GM23338 (cell line): ENCODE measurements around the gene SBF1. TPM values are rescaled to one million over a fixed set of nuclear protein-coding genes. Genes with fewer than 3 reads are reported as not detected.

Experiments
- ATAC-seq: fragments of 200-7000 bp; cut with Tn5 transposase; 3 replicates; pipeline ENCODE4 v1.9.1; 2020
- DNase-seq: peaks from one replicate; pipeline ENCODE4 v3.0.0-alpha.2; 2015; ENCODE audit warnings: low spot score
- H2AFZ ChIP-seq: fragments of 200-600 bp; sonication (generic); 2 replicates; pipeline ENCODE4 v1.8.0; 2016; ENCODE audit warnings: antibody characterized with exemption, mild to moderate bottlenecking, moderate library complexity
- H3F3A ChIP-seq: fragments of 200-600 bp; sonication (generic); replicated peaks from 2 replicates; pipeline ENCODE4 v1.8.0; 2017; ENCODE audit warnings: antibody characterized with exemption, mixed run types, low read depth
- H3K27ac ChIP-seq: fragments of 200-600 bp; sonication (generic); 2 replicates; pipeline ENCODE4 v1.6.1; 2016; ENCODE audit warnings: low read depth
- H3K27me3 ChIP-seq: fragments of 200-600 bp; sonication (generic); 2 replicates; pipeline ENCODE4 v1.8.0; 2016; ENCODE audit warnings: mild to moderate bottlenecking, mixed run types, moderate library complexity; ENCODE audit not compliant: insufficient read depth
- H3K36me3 ChIP-seq: fragments of 200-600 bp; sonication (generic); 2 replicates; pipeline ENCODE4 v1.8.0; 2016; ENCODE audit warnings: mild to moderate bottlenecking; ENCODE audit not compliant: insufficient read depth
- H3K4me1 ChIP-seq: fragments of 200-600 bp; sonication (generic); 2 replicates; pipeline ENCODE4 v1.8.0; 2016; ENCODE audit warnings: mild to moderate bottlenecking, moderate library complexity; ENCODE audit not compliant: insufficient read depth
- H3K4me2 ChIP-seq: fragments of 200-600 bp; sonication (generic); 2 replicates; pipeline ENCODE4 v1.7.1; 2017; ENCODE audit warnings: mixed run types
- H3K4me3 ChIP-seq: fragments of 200-600 bp; sonication (generic); 2 replicates; pipeline ENCODE4 v1.6.1; 2016; ENCODE audit warnings: mixed run types
- H3K79me2 ChIP-seq: fragments of 200-600 bp; sonication (generic); replicated peaks from 2 replicates; pipeline ENCODE4 v1.8.0; 2017; ENCODE audit warnings: mild to moderate bottlenecking; ENCODE audit not compliant: insufficient read depth
- H3K9me2 ChIP-seq: fragments of 200-600 bp; sonication (generic); 2 replicates; pipeline ENCODE4 v1.8.0; 2017; ENCODE audit not compliant: insufficient read depth
- H4K20me1 ChIP-seq: fragments of 200-600 bp; sonication (generic); replicated peaks from 2 replicates; pipeline ENCODE4 v1.8.0; 2017; ENCODE audit warnings: mild to moderate bottlenecking; ENCODE audit not compliant: insufficient read depth
- H3K27ac Mint-ChIP-seq: 2 replicates; pipeline ENCODE4 v1.8.0; 2020; ENCODE audit warnings: inconsistent platforms, mild to moderate bottlenecking, moderate library complexity, mixed read lengths
- H3K27me3 Mint-ChIP-seq: 3 replicates; pipeline ENCODE4 v1.8.0; 2022; ENCODE audit warnings: low read depth, mild to moderate bottlenecking, moderate library complexity, mixed read lengths, inconsistent platforms; ENCODE audit not compliant: insufficient read depth, poor library complexity
- H3K36me3 Mint-ChIP-seq: 3 replicates; pipeline ENCODE4 v1.8.0; 2021; ENCODE audit warnings: low read depth, mild to moderate bottlenecking, inconsistent platforms, moderate library complexity, mixed read lengths
- H3K4me1 Mint-ChIP-seq: 3 replicates; pipeline ENCODE4 v1.8.0; 2020; ENCODE audit warnings: mild to moderate bottlenecking, inconsistent platforms, mixed read lengths
- H3K4me3 Mint-ChIP-seq: 3 replicates; pipeline ENCODE4 v1.8.0; 2021; ENCODE audit warnings: moderate library complexity, mild to moderate bottlenecking, inconsistent platforms, mixed read lengths
- H3K9me3 Mint-ChIP-seq: 3 replicates; pipeline ENCODE4 v1.8.0; 2020; ENCODE audit warnings: moderate library complexity, mild to moderate bottlenecking, inconsistent platforms, mixed read lengths
- CREB1 ChIP-seq: fragments of 250-450 bp; sonication (Bioruptor Pico); IDR thresholded peaks from 2 replicates; pipeline ENCODE4 v1.5.0; 2020; ENCODE audit warnings: low read depth, mild to moderate bottlenecking, moderate library complexity
- ETS1 ChIP-seq: IDR thresholded peaks from 2 replicates; pipeline ENCODE4 v1.6.1; 2016; ENCODE audit warnings: antibody characterized with exemption
- JUNB ChIP-seq: IDR thresholded peaks from one replicate; pipeline ENCODE4 v1.6.1; 2016; ENCODE audit warnings: antibody characterized with exemption; ENCODE audit not compliant: unreplicated experiment
- NANOG ChIP-seq: IDR thresholded peaks from 2 replicates; pipeline ENCODE4 v1.6.1; 2016; ENCODE audit warnings: antibody characterized with exemption, borderline replicate concordance
- REST ChIP-seq: IDR thresholded peaks from one replicate; pipeline ENCODE4 v1.6.1; 2018; ENCODE audit warnings: antibody characterized with exemption; ENCODE audit not compliant: unreplicated experiment
- ZNF114 ChIP-seq: fragments of 250-450 bp; sonication (Bioruptor Pico); IDR thresholded peaks from 2 replicates; pipeline ENCODE4 v1.5.0; 2020; ENCODE audit warnings: mild to moderate bottlenecking, moderate library complexity
- ZNF462 ChIP-seq: fragments of 250-450 bp; sonication (Bioruptor Pico); IDR thresholded peaks from 2 replicates; pipeline ENCODE4 v1.5.0; 2020; ENCODE audit warnings: mild to moderate bottlenecking, moderate library complexity
- polyA plus RNA-seq: library from polyadenylated mRNA; unstranded; fragments of >200 nt; fragmentation: Nextera tagmentation; extraction: Ambion mirVana; gene quantifications from 2 replicates; pipeline ENCODE4 v1.2.1, GENCODE V29; 2016
- total RNA-seq: library from RNA; depleted of rRNA; stranded (reverse); fragments of >200 nt; shearing (Covaris generic); gene quantifications from 2 replicates; pipeline ENCODE4 v1.2.3, GENCODE V29; 2014

SBF1 gene
- total and polyA plus RNA-seq, 2 experiments from 2014 or later, result 26.5 to 85.4 TPM

- H3K4me1 ChIP-seq, result no peaks in the 10 kb centered on the region
- no peak overlapping the region for H3K4me2 ChIP-seq
- H3K36me3 ChIP-seq, result no peaks in the 10 kb centered on the region
- H3K4me1 Mint-ChIP-seq, result peaks cover 3% of the 10 kb centered on the region; the same call in 1 of the 3 replicates
- no peaks in the 10 kb centered on the region for H3F3A ChIP-seq
- no peak overlapping the region for H2AFZ ChIP-seq
- no peak overlapping the region for H3K4me3 Mint-ChIP-seq
- no peak overlapping the region for H3K4me3 ChIP-seq
- H4K20me1 ChIP-seq, result no peaks in the 10 kb centered on the region
- no peaks in the 10 kb centered on the region for H3K36me3 Mint-ChIP-seq
- H3K9me3 Mint-ChIP-seq, result no peaks in the 10 kb centered on the region
- ATAC-seq (no peak), DNase-seq (no peak)
- no peaks in the 10 kb centered on the region for H3K79me2 ChIP-seq
- no peak overlapping the region for H3K27ac Mint-ChIP-seq
- H3K27me3 ChIP-seq, result no peaks in the 10 kb centered on the region
- H3K27ac ChIP-seq, result no peak overlapping the region
- TF ChIP-seq ZNF114 (CRISPR knock-in tag), result no peak
- TF ChIP-seq REST, result no peak
- TF ChIP-seq CREB1 (CRISPR knock-in tag), result no peak
- no peak for TF ChIP-seq ETS1
- no peak for TF ChIP-seq ZNF462 (CRISPR knock-in tag)
- no peak for TF ChIP-seq NANOG
- TF ChIP-seq JUNB, result no peak
- H3K27me3 Mint-ChIP-seq, result peaks cover 12% of the 10 kb centered on the region
- no peaks in the 10 kb centered on the region for H3K9me2 ChIP-seq
Measured at GRCh38 chr22:50488886-50489285, 14.1 kb upstream of the SBF1 start.
